Common myeloid progenitor, CD34-positive (primary cell): Measurements from ENCODE around the gene SLC7A1.

Experiments used
- CTCF ChIA-PET: fragments of 350-600 bp; sonication (Branson Sonifier 250); formaldehyde crosslinking; loops from one replicate; lab custom pipeline; 2021; ENCODE audit warnings: antibody characterized with exemption; lab: Charles Lee
- POLR2A ChIA-PET: fragments of 350-600 bp; sonication (Branson Sonifier 250); formaldehyde crosslinking; loops from one replicate; lab custom pipeline; 2021; ENCODE audit warnings: antibody characterized with exemption; lab: Charles Lee
- DNase-seq, 3 donors: peaks; one replicate each; pipeline versions ENCODE4 v3.0.0 to v3.0.0-alpha.2; 2013
- H3K27ac ChIP-seq, 2 experiments: 1 replicate in 1 of 2; 2 replicates in 1 of 2; pipeline ENCODE4 v1.7.0; 2013; ENCODE audit warnings: inconsistent platforms in 2 of 2, low read length in 2 of 2, mild to moderate bottlenecking in 2 of 2, low read depth in 1 of 2, moderate library complexity in 1 of 2; ENCODE audit not compliant: severe bottlenecking in 2 of 2, insufficient read depth in 1 of 2, poor library complexity in 1 of 2
- H3K27me3 ChIP-seq, 5 experiments: replicated peaks in 2 of 5; 1 replicate in 3 of 5; 2 replicates in 2 of 5; pipeline versions ENCODE4 v1.6.1 to v1.7.0; 2013; ENCODE audit warnings: low read length in 4 of 5, mild to moderate bottlenecking in 2 of 5, moderate library complexity in 2 of 5, inconsistent platforms in 1 of 5; ENCODE audit not compliant: insufficient read depth in 5 of 5, control insufficient read depth in 4 of 5
- H3K36me3 ChIP-seq, 4 experiments: 1 replicate in 2 of 4; 2 replicates in 2 of 4; pipeline versions ENCODE4 v1.6.1 to v1.7.0; 2013; ENCODE audit warnings: low read length in 3 of 4, control low read depth in 1 of 4, mild to moderate bottlenecking in 1 of 4; ENCODE audit not compliant: control insufficient read depth in 4 of 4, insufficient read depth in 4 of 4
- H3K4me1 ChIP-seq, 4 experiments: 1 replicate in 3 of 4; 2 replicates in 1 of 4; pipeline versions ENCODE4 v1.6.1 to v1.7.1; 2013; ENCODE audit warnings: low read length in 3 of 4, mild to moderate bottlenecking in 3 of 4, control low read depth in 1 of 4, inconsistent platforms in 1 of 4, moderate library complexity in 1 of 4; ENCODE audit not compliant: control insufficient read depth in 4 of 4, insufficient read depth in 4 of 4; ENCODE audit errors: control extremely low read depth in 1 of 4
- H3K4me3 ChIP-seq, 7 experiments: 1 replicate in 4 of 7; 2 replicates in 3 of 7; pipeline versions ENCODE4 v1.5.1 to v1.7.0; 2013; ENCODE audit warnings: mild to moderate bottlenecking in 7 of 7, low read length in 6 of 7, moderate library complexity in 6 of 7, inconsistent platforms in 2 of 7, low read depth in 2 of 7, control low read depth in 1 of 7; ENCODE audit not compliant: insufficient read depth in 4 of 7, control insufficient read depth in 1 of 7; ENCODE audit errors: extremely low read depth in 1 of 7
- H3K9me3 ChIP-seq, 5 experiments: 1 replicate in 4 of 5; 2 replicates in 1 of 5; pipeline versions ENCODE4 v1.6.1 to v1.7.1; 2013; ENCODE audit warnings: low read length in 4 of 5, mild to moderate bottlenecking in 2 of 5, inconsistent platforms in 1 of 5, low read depth in 1 of 5, moderate library complexity in 1 of 5; ENCODE audit not compliant: control insufficient read depth in 4 of 5, insufficient read depth in 2 of 5; ENCODE audit errors: control extremely low read depth in 1 of 5
- WGBS: methylation state at CpG from one replicate; pipeline ENCODE4 v1.1.5; 2013; ENCODE audit not compliant: insufficient coverage; 5-methylcytosine and 5-hydroxymethylcytosine counted together

Gene SLC7A1

DNA sequence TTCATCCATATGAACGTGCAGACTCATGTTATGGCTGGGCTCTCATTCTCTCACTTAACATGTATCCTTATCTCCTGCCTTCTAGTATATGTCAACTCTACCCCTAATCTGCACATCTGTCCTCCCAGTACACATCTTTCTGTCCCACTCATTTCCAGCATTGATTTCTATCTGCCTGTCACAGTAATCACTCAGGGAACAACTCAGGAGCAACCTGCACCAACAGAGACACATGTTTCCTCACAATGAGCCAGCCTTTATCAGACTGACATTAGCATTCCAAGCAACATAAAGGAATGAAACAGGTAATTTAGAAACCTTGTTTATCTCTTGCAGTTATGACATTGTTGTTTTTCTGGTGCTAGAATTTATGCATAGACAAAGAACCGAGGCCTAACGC lies 17.6 kb upstream of the SLC7A1 start:
- DNase-seq: no peak
- Histone ChIP-seq H3K27ac (no peak overlapping the region), H3K4me3 (no peak overlapping the region), H3K27me3 (peaks cover 0 to 4% (median 0%) of the 10 kb centered on the region in 5 experiments), H3K4me1 (no peaks in the 10 kb centered on the region), H3K9me3 (peaks cover 0 to 5% (median 0%) of the 10 kb centered on the region in 5 experiments), H3K36me3 (no peaks in the 10 kb centered on the region)
- 100% methylated on average over 3 of the region's 3 CpGs for WGBS
- ChIA-PET POLR2A (no interaction called here), CTCF (no interaction called here)

- H3K27me3 ChIP-seq: peaks cover 0 to 6% (median 0%) of the 10 kb centered on the region in 5 experiments
- H3K36me3 ChIP-seq: no peaks in the 10 kb centered on the region
- 100% methylated on average over 1 of the region's 1 CpG for WGBS
- H3K4me1 ChIP-seq: no peaks in the 10 kb centered on the region
- no peak overlapping the region for H3K27ac ChIP-seq
- no peaks in the 10 kb centered on the region for H3K9me3 ChIP-seq
- POLR2A ChIA-PET: no interaction called here
- DNase-seq: no peak
- H3K4me3 ChIP-seq: no peak overlapping the region
- CTCF ChIA-PET: no interaction called here
Measured at GRCh38 chr13:29607465-29607864, 12.0 kb upstream of the SLC7A1 start.

DNA sequence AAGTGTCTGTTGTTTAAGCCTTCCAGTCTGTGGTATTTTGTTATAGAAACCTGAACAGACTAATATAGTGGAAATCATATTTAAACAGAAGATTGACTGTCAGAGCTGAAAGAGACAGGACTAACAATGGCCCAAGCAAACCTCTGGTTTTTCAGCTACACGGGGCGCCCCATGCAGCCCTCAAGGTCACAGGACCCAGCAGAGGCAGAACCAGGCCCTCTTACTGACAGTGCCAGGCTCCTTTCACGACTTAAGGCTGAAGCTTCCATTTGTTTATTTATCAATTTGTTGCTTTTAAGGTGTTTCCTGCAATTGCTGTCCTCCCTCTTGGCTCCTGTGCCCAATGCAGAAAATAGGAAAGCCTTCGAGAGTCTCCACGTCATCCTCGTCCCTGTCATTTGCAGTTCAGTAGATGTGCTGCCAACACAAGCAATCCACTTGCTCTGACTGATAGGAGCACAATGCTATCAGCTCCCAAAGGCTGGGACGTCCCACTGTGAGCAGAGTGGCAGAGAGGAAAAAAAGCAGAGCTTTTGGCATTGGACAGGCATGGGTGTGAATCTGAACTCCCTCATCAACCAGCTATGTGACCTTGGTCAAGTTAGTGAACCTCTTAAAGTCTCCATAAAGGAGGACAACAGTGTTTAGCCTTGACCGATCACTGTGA lies 10.5 kb upstream of the SLC7A1 start:
- DNase-seq: no peak
- Histone ChIP-seq H3K27ac (no peak overlapping the region), H3K4me3 (no peak overlapping the region), H3K9me3 (no peaks in the 10 kb centered on the region), H3K4me1 (no peaks in the 10 kb centered on the region), H3K27me3 (peaks cover 0 to 5% (median 0%) of the 10 kb centered on the region in 5 experiments), H3K36me3 (no peaks in the 10 kb centered on the region)
- ChIA-PET POLR2A (no interaction called here), CTCF (no interaction called here)
- WGBS: 93% methylated on average over 5 of the region's 8 CpGs

DNA sequence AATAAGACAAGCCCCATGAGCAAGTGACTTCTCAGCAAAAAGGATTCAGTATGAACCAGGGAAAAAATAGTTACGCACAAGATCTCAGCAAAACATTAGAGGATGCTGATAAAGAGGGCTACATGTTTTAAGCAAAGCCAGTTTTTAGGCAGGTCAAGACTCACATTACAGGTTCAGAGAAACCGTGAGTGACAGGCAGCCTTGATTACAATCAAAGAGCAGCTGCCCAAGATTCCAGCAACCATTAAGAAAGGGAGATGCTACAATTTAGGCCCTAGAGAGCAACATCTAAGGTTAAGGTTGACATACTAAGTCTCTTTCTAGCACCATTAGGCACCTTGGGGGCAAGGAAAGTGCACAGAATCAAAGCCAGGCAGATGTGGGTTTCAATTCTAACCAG lies 2.8 kb upstream of the SLC7A1 start:
- 93% methylated on average over 2 of the region's 2 CpGs for WGBS
- Histone ChIP-seq H3K9me3 (no peaks in the 10 kb centered on the region), H3K36me3 (no peaks in the 10 kb centered on the region), H3K27me3 (peaks cover 0 to 4% (median 0%) of the 10 kb centered on the region in 5 experiments), H3K4me3 (no peak overlapping the region), H3K27ac (no peak overlapping the region), H3K4me1 (peaks cover 1 to 20% (median 12%) of the 10 kb centered on the region in 4 experiments)
- ChIA-PET CTCF (no interaction called here), POLR2A (no interaction called here)
- DNase-seq: no peak

- Histone ChIP-seq H3K4me1 (peaks cover 1 to 26% (median 12%) of the 10 kb centered on the region in 4 experiments), H3K4me3 (no peak overlapping the region), H3K27ac (no peak overlapping the region), H3K36me3 (peaks cover 0 to 3% (median 0%) of the 10 kb centered on the region in 4 experiments), H3K27me3 (peaks cover 0 to 4% (median 0%) of the 10 kb centered on the region in 5 experiments), H3K9me3 (no peaks in the 10 kb centered on the region)
- ChIA-PET CTCF (no interaction called here), POLR2A (no interaction called here)
- WGBS: 100% methylated on average over 1 of the region's 3 CpGs
- DNase-seq: no peak
Measured at GRCh38 chr13:29597706-29598105, 2.2 kb upstream of the SLC7A1 start.

GRCh38 chr13:29597246-29597645 lies 1.8 kb upstream of the SLC7A1 start:
- H3K36me3 ChIP-seq: peaks cover 0 to 8% (median 0%) of the 10 kb centered on the region in 4 experiments
- no peaks in the 10 kb centered on the region for H3K9me3 ChIP-seq
- H3K4me1 ChIP-seq: peaks cover 1 to 29% (median 14%) of the 10 kb centered on the region in 4 experiments
- no peak overlapping the region for H3K4me3 ChIP-seq
- WGBS: over 99% methylated on average over 8 of the region's 10 CpGs
- DNase-seq: no peak
- ChIA-PET POLR2A (no interaction called here), CTCF (interaction anchor here (1.6 kb wide), 1 partner anchor 24 kb away, joined by 7 read pairs; no protein-coding TSS in a partner anchor)
- no peak overlapping the region for H3K27ac ChIP-seq
- peaks cover 0 to 4% (median 0%) of the 10 kb centered on the region in 5 experiments for H3K27me3 ChIP-seq

DNA sequence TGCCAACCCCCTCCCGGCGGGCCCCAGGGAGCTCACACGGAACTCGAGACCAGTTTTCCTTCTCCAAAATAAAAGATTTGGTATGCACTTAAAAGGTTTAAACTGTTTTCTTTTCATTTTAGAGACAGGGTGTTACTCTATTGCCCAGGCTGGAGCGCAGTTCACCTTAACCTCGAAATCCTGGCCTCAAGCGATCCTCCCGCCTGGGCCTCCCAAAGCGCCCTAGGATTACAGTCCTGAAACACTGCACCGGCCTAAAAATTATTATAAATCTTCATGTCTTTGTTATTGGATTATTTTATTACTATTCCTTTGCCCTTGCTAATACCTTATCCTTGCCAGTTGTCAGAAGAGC lies 553 bp upstream of the SLC7A1 start:
- Histone ChIP-seq H3K9me3 (no peaks in the 10 kb centered on the region), H3K4me3 (peak overlapping the region; percentile 45 to 88 (median 76)), H3K4me1 (peaks cover 1 to 34% (median 14%) of the 10 kb centered on the region in 4 experiments), H3K27ac (no peak overlapping the region), H3K36me3 (peaks cover 0 to 19% (median 0%) of the 10 kb centered on the region in 4 experiments), H3K27me3 (no peaks in the 10 kb centered on the region)
- ChIA-PET POLR2A (no interaction called here), CTCF (interaction anchor here (1.3 to 1.6 kb wide), 2 partner anchors 23 to 88 kb away, joined by 3 to 7 read pairs; no protein-coding TSS in a partner anchor)
- DNase-seq: no peak
- 27% methylated on average over 6 of the region's 10 CpGs for WGBS
